Adrenal gland (tissue), 5 donors: Measurements from ENCODE around the gene TPM2.
"Not testable (repeated sequence)": the region's sequence is repeated elsewhere in the genome, so short reads cannot be mapped to it uniquely, and the experiment has no call there.

Source experiments
- POLR2A ChIP-seq, 2 donors: fragments of 450-650 bp; IDR thresholded peaks; one replicate each; pipeline ENCODE4 v1.6.1; 2017; ENCODE audit warnings: antibody characterized with exemption in 2 of 2, mild to moderate bottlenecking in 2 of 2, moderate library complexity in 1 of 2
- TF ChIP-seq, protein P1 (sequence below), 6 experiments: fragments of 450-650 bp in 4 of 6; fragments of 200-600 bp in 2 of 6; sonication (generic) in 1 of 6; IDR thresholded peaks; 1 replicate in 5 of 6; 2 replicates in 1 of 6; pipeline versions ENCODE4 v1.5.1 to v1.8.0; 2016 to 2021; ENCODE audit warnings: antibody characterized with exemption in 6 of 6, mild to moderate bottlenecking in 2 of 6, moderate library complexity in 1 of 6
- donor health status: DM: no; HTN: no; CAD: no.

DNA sequence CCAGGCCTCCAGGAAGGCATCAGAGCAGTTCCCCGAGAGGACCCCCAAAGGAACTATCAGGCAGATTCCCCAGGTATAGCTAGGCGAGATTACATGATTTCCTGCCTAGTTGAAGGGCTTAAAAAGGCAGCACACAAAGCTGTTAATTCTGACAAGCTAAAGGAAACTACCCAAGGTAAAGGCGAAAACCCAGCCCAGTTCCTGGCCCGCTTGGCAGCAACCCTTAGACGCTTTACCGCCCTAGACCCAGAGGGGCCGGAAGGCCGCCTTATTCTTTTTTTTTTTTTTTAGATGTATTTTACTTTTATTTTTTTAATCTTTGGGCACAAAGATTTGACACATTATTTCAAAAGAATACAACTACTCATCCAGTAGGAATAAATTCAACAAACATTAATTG is 51.0 kb downstream of the TPM2 start:
- TF ChIP-seq POLR2A (IDR thresholded peaks at IDR 0.05): not testable (repeated sequence)
- TF ChIP-seq, protein P1, sequence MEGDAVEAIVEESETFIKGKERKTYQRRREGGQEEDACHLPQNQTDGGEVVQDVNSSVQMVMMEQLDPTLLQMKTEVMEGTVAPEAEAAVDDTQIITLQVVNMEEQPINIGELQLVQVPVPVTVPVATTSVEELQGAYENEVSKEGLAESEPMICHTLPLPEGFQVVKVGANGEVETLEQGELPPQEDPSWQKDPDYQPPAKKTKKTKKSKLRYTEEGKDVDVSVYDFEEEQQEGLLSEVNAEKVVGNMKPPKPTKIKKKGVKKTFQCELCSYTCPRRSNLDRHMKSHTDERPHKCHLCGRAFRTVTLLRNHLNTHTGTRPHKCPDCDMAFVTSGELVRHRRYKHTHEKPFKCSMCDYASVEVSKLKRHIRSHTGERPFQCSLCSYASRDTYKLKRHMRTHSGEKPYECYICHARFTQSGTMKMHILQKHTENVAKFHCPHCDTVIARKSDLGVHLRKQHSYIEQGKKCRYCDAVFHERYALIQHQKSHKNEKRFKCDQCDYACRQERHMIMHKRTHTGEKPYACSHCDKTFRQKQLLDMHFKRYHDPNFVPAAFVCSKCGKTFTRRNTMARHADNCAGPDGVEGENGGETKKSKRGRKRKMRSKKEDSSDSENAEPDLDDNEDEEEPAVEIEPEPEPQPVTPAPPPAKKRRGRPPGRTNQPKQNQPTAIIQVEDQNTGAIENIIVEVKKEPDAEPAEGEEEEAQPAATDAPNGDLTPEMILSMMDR (IDR thresholded peaks at IDR 0.05): not testable (repeated sequence)
